Left lung (tissue), 10 donors: Measurements from ENCODE around the gene ZBED3. TPM values are rescaled to one million over a fixed set of nuclear protein-coding genes. Genes with fewer than 3 reads are reported as not detected.

ENCODE experiments used
- ATAC-seq: fragments of 200-7000 bp; cut with Tn5 transposase; one replicate; pipeline ENCODE4 v1.9.1; 2020; ENCODE audit warnings: moderate library complexity
- DNase-seq, 4 donors: peaks; one replicate each; pipeline ENCODE4 v3.0.0-alpha.2; 2013 to 2020
- H3K27ac ChIP-seq, 2 donors: fragments of 200-600 bp; sonication (generic) in 1 of 2; one replicate each; pipeline versions ENCODE4 v1.5.0 to v1.8.0; 2020 to 2021
- H3K27me3 ChIP-seq, 2 donors: fragments of 200-600 bp; sonication (generic) in 1 of 2; one replicate each; pipeline versions ENCODE4 v1.5.0 to v1.8.0; 2020 to 2021
- H3K36me3 ChIP-seq, 2 donors: fragments of 200-600 bp; sonication (generic) in 1 of 2; one replicate each; pipeline versions ENCODE4 v1.5.0 to v1.8.0; 2020 to 2021
- H3K4me1 ChIP-seq, 2 donors: fragments of 200-600 bp; one replicate each; pipeline ENCODE4 v1.8.0; 2021
- H3K4me3 ChIP-seq, 2 donors: fragments of 200-600 bp; sonication (generic) in 1 of 2; one replicate each; pipeline versions ENCODE4 v1.5.0 to v1.8.0; 2020 to 2021; ENCODE audit warnings: mild to moderate bottlenecking in 1 of 2
- H3K9me3 ChIP-seq, 2 donors: fragments of 200-600 bp; sonication (generic) in 1 of 2; one replicate each; pipeline versions ENCODE4 v1.5.0 to v1.8.0; 2020 to 2021
- intact Hi-C, 2 donors: fragments of 100-400 bp; cut with DNase I; formaldehyde crosslinking; loops; one replicate each; pipeline versions ENCODE4 v1.11.2 to v1.14.2; 2022
- polyA plus RNA-seq, 6 donors: library from polyadenylated mRNA; unstranded; fragments of 120-200 nt; gene quantifications; one replicate each; pipeline ENCODE4 v1.2.1, GENCODE V29; 2013; ENCODE audit not compliant: insufficient read length in 6 of 6
- total RNA-seq, 2 donors: library from RNA; stranded (reverse); fragmentation: NEBNext Ultra II Directional; extraction: Animal tissue kit (Norgen Biotek cat#: 25700); gene quantifications; one replicate each; pipeline ENCODE4 v1.2.1, GENCODE V29; 2021
- TF ChIP-seq, protein P1 (sequence below), 2 donors: fragments of 200-600 bp; sonication (generic) in 1 of 2; IDR thresholded peaks; one replicate each; pipeline versions ENCODE4 v1.5.0 to v1.8.0; 2021; ENCODE audit warnings: antibody characterized with exemption in 2 of 2
- donor health status: DM: no; HTN: yes; CAD: no.
- donor health status: DM: no; HTN: no; CAD: no.

ZBED3 gene
- total and polyA plus RNA-seq, 8 donors = 11.9 to 32.4 (median 28.3) TPM

DNA sequence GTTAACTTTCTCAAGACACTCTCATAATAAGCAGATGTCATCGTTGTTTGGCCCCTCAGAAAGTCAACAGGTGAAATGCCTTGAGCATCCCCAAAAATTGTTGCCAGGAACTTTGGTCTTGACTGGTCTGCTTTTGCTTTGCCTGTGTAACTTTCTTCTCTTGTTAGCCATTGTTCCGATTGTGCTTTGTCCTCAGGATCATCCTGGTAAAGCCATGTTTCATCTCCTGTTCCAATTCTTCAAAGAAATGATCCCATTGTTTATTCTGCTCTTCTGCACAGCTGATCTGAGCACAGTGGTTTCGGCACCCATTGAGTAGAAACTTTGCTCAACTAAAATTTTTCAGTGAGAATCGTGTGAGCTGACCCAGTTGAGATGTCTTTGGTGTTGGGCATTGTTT is 8.1 kb upstream of the ZBED3 start:
- Histone ChIP-seq H3K36me3 (no peaks in the 10 kb centered on the region), H3K4me1 (no peaks in the 10 kb centered on the region), H3K4me3 (no peak overlapping the region), H3K27ac (no peak overlapping the region), H3K9me3 (no peaks in the 10 kb centered on the region), H3K27me3 (no peaks in the 10 kb centered on the region)
- TF ChIP-seq, protein P1, sequence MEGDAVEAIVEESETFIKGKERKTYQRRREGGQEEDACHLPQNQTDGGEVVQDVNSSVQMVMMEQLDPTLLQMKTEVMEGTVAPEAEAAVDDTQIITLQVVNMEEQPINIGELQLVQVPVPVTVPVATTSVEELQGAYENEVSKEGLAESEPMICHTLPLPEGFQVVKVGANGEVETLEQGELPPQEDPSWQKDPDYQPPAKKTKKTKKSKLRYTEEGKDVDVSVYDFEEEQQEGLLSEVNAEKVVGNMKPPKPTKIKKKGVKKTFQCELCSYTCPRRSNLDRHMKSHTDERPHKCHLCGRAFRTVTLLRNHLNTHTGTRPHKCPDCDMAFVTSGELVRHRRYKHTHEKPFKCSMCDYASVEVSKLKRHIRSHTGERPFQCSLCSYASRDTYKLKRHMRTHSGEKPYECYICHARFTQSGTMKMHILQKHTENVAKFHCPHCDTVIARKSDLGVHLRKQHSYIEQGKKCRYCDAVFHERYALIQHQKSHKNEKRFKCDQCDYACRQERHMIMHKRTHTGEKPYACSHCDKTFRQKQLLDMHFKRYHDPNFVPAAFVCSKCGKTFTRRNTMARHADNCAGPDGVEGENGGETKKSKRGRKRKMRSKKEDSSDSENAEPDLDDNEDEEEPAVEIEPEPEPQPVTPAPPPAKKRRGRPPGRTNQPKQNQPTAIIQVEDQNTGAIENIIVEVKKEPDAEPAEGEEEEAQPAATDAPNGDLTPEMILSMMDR (IDR thresholded peaks at IDR 0.05) = no peak
- ATAC-seq = no peak
- intact Hi-C loops = no loop called here
- no peak for DNase-seq

DNA sequence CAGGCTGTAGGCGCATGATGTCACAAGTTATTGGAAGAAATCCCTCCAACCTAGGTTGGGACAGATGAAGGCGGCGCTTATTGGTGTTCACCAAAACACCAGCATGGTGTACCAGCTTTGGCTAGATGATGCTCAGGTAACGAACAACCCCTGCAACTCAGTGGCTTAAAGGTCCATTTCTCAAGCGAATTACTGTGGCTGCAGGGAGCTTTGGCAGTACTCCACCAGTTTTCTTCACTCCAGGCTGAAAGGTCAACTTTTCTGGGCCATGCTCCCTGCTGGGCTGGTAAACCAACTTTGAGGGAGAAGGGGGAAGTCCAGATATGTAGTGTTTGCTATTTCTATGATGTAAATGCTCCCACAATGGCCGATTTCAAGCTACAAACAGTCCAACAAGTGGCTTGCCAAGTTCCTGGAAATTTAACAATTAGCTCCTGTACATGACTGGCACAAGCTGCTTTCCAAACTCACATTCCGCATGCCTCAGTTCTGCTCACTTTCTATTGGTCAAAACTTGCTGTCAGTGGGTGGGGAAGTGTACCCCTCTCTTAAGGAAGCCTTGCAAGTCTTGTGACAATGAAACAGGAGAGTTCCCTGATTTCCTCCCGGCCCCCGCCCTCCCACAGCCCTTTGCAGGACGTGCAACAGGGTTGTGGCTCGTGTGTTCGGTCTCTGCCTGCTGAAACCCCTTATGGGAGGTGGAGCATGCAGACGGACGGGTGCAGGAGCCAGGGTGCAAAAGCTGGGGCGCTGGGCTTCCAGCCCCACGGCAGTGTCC is 588 bp upstream of the ZBED3 start:
- Histone ChIP-seq H3K27ac (peak overlapping the region; percentile 88 to 96), H3K9me3 (no peaks in the 10 kb centered on the region), H3K27me3 (no peaks in the 10 kb centered on the region)

DNA sequence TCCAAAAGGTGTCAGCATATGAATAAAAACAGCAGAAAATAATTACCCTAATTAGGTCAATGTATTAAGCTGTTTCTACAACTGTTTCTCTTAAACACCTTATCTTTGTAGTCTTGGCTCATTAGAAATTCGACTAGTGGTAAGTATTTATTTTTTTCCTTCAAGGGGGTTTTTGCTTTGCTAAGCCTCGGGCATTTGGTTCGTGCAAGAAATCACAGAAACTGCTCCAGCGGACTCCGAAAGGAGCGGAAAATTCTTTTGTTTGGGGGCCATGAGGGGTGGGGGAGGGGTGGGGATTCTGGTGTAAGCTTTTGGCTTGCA is 757 bp downstream of the ZBED3 start:
- Histone ChIP-seq H3K4me3 (peak overlapping the region; percentile 69 to 74), H3K27me3 (no peaks in the 10 kb centered on the region), H3K9me3 (no peaks in the 10 kb centered on the region), H3K36me3 (no peaks in the 10 kb centered on the region), H3K27ac (peak overlapping the region; percentile 88 to 96), H3K4me1 (peaks cover 0 to 18% of the 10 kb centered on the region in 2 donors)
- ATAC-seq = no peak
- intact Hi-C loops = no loop called here
- DNase-seq = peak in 1 of 4 donors; percentile 88
- TF ChIP-seq, protein P1 (IDR thresholded peaks at IDR 0.05) = no peak

More for the DNA sequence above, 588 bp upstream of the ZBED3 start:
- peak; percentile 66 to 81 (median 74) for DNase-seq
- TF ChIP-seq, protein P1 (IDR thresholded peaks at IDR 0.05) = no peak
- H3K36me3 ChIP-seq = no peaks in the 10 kb centered on the region
- intact Hi-C loops = no loop called here
- ATAC-seq = peak; percentile 65
- H3K4me1 ChIP-seq = peaks cover 0 to 18% of the 10 kb centered on the region in 2 donors
- peak overlapping the region; percentile 69 to 74 for H3K4me3 ChIP-seq

DNA sequence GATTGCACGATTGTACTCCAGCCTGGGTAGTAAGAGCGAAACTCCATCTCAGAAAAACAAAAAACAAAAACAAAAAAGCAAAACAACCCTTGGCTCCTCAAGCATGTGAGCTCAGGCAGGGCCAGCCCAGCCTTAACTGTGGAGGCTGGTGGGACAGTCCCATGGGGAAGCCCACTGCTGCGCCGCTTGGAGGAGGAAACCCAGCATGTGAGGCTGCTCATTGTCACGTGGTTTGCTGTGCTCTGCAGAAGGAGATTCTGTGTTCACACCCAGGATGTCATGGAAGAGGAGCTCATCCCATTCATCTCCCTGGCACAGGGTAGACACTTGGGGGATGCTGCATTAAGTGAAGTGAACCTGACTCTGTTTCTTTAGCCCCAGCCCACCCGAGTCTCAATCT is 4.0 kb downstream of the ZBED3 start:
- Histone ChIP-seq H3K4me1 (peaks cover 0 to 17% of the 10 kb centered on the region in 2 donors), H3K27ac (no peak overlapping the region), H3K27me3 (no peaks in the 10 kb centered on the region), H3K9me3 (no peaks in the 10 kb centered on the region), H3K36me3 (no peaks in the 10 kb centered on the region), H3K4me3 (no peak overlapping the region)
- TF ChIP-seq, protein P1 (IDR thresholded peaks at IDR 0.05) = no peak
- intact Hi-C loops = no loop called here
- no peak for ATAC-seq
- DNase-seq = no peak

DNA sequence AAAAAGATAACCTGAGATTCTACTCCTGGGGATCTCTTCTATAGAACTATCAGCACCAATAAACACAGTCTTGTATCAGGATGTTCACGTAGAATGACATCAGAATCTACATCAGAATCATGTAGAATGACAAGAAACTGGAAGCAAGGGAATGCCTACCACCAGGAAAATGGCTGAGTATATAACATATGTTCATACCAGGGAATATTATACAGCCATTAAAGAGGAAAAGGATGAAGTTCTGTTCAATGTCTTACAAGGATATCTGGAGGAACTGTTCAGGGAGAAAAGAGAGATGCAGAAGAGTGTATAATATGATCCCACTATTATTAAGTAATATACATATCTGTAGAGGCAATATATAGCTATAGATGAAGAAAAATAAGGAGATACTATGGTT is 4.8 kb downstream of the ZBED3 start:
- no peak overlapping the region for H3K4me3 ChIP-seq
- DNase-seq (no peak), ATAC-seq (no peak)
- no peaks in the 10 kb centered on the region for H3K9me3 ChIP-seq
- TF ChIP-seq, protein P1 (IDR thresholded peaks at IDR 0.05) = no peak
- H3K27me3 ChIP-seq = no peaks in the 10 kb centered on the region
- H3K36me3 ChIP-seq = no peaks in the 10 kb centered on the region
- intact Hi-C loops = no loop called here
- no peak overlapping the region for H3K27ac ChIP-seq
- H3K4me1 ChIP-seq = peaks cover 0 to 14% of the 10 kb centered on the region in 2 donors
